ENCODE data around the gene MRPS15.

The MRPS15 gene

GRCh38 chr1:36453600-36454388 lies 10.4 kb downstream of the MRPS15 start:
- Mint-ChIP-seq H3K4me3 (no peak overlapping the region), H3K27ac (no peak overlapping the region), H3K9me3 (no peaks in the 10 kb centered on the region), H3K27me3 (no peaks in the 10 kb centered on the region), H3K4me1 (peaks cover 35% of the 10 kb centered on the region)
- ATAC-seq (no peak), DNase-seq (no peak)

GRCh38 chr1:36453051-36453450 lies 11.1 kb downstream of the MRPS15 start:
- no peaks in the 10 kb centered on the region for H3K9me3 Mint-ChIP-seq
- H3K4me1 Mint-ChIP-seq = peaks cover 27% of the 10 kb centered on the region
- H3K27me3 Mint-ChIP-seq = no peaks in the 10 kb centered on the region
- no peak overlapping the region for H3K27ac Mint-ChIP-seq
- ATAC-seq (no peak), DNase-seq (no peak)
- no peak overlapping the region for H3K4me3 Mint-ChIP-seq

GRCh38 chr1:36450919-36451305 lies 13.3 kb downstream of the MRPS15 start:
- Mint-ChIP-seq H3K4me3 (peak overlapping the region; percentile 87 to 88), H3K9me3 (no peaks in the 10 kb centered on the region), H3K4me1 (peaks cover 23% of the 10 kb centered on the region), H3K27me3 (no peaks in the 10 kb centered on the region), H3K27ac (peak overlapping the region; percentile 64 to 90)
- DNase-seq (no peak), ATAC-seq (no peak)

GRCh38 chr1:36450270-36450918 lies 13.8 kb downstream of the MRPS15 start, which contains the start of gene OSCP1:
Gene OSCP1, minus strand, starts transcription at chr1:36450451. Its CDS starts 82 bp downstream, at chr1:36450369.
- peaks cover 23% of the 10 kb centered on the region for H3K4me1 Mint-ChIP-seq
- DNase-seq = peak; percentile 85 to 89
- H3K9me3 Mint-ChIP-seq = no peaks in the 10 kb centered on the region
- peak; percentile 99 for ATAC-seq
- no peaks in the 10 kb centered on the region for H3K27me3 Mint-ChIP-seq
- peak within 1 kb of the TSS; percentile 64 to 94 for H3K27ac Mint-ChIP-seq
- H3K4me3 Mint-ChIP-seq = peak within 1 kb of the TSS; percentile 87 to 88

GRCh38 chr1:36448530-36449056 lies 15.6 kb downstream of the MRPS15 start:
- Mint-ChIP-seq H3K27ac (no peak overlapping the region), H3K9me3 (no peaks in the 10 kb centered on the region), H3K4me1 (peaks cover 23% of the 10 kb centered on the region), H3K27me3 (no peaks in the 10 kb centered on the region), H3K4me3 (no peak overlapping the region)
- DNase-seq (no peak), ATAC-seq (no peak)

GRCh38 chr1:36447450-36447849 lies 16.7 kb downstream of the MRPS15 start:
- Mint-ChIP-seq H3K4me3 (no peak overlapping the region), H3K4me1 (peaks cover 23% of the 10 kb centered on the region), H3K9me3 (no peaks in the 10 kb centered on the region), H3K27ac (no peak overlapping the region), H3K27me3 (no peaks in the 10 kb centered on the region)
- ATAC-seq (no peak), DNase-seq (no peak)

- Mint-ChIP-seq H3K27ac (peak overlapping the region in 1 of 2 donors; percentile 23), H3K4me1 (peaks cover 22% of the 10 kb centered on the region), H3K9me3 (no peaks in the 10 kb centered on the region), H3K4me3 (no peak overlapping the region), H3K27me3 (no peaks in the 10 kb centered on the region)
- DNase-seq (no peak), ATAC-seq (no peak)
Measured at GRCh38 chr1:36446746-36447145, 17.4 kb downstream of the MRPS15 start.

GRCh38 chr1:36446271-36446670 lies 17.9 kb downstream of the MRPS15 start:
- Mint-ChIP-seq H3K27me3 (no peaks in the 10 kb centered on the region), H3K9me3 (no peaks in the 10 kb centered on the region), H3K4me1 (peaks cover 18% of the 10 kb centered on the region), H3K27ac (peak overlapping the region in 1 of 2 donors; percentile 55), H3K4me3 (no peak overlapping the region)
- ATAC-seq (no peak), DNase-seq (no peak)

GRCh38 chr1:36443297-36443696 lies 20.9 kb downstream of the MRPS15 start:
- Mint-ChIP-seq H3K4me1 (peaks cover 9% of the 10 kb centered on the region), H3K9me3 (no peaks in the 10 kb centered on the region), H3K4me3 (no peak overlapping the region), H3K27ac (no peak overlapping the region), H3K27me3 (no peaks in the 10 kb centered on the region)
- DNase-seq = no peak
- no peak for ATAC-seq

GRCh38 chr1:36442337-36442736 lies 21.8 kb downstream of the MRPS15 start:
- peaks cover 9% of the 10 kb centered on the region for H3K4me1 Mint-ChIP-seq
- H3K27me3 Mint-ChIP-seq = no peaks in the 10 kb centered on the region
- no peak overlapping the region for H3K4me3 Mint-ChIP-seq
- H3K27ac Mint-ChIP-seq = no peak overlapping the region
- no peaks in the 10 kb centered on the region for H3K9me3 Mint-ChIP-seq
- no peak for DNase-seq
- no peak for ATAC-seq

GRCh38 chr1:36440646-36441045 lies 23.5 kb downstream of the MRPS15 start:
- Mint-ChIP-seq H3K27me3 (no peaks in the 10 kb centered on the region), H3K4me1 (no peaks in the 10 kb centered on the region), H3K27ac (no peak overlapping the region), H3K9me3 (no peaks in the 10 kb centered on the region), H3K4me3 (no peak overlapping the region)
- DNase-seq (no peak), ATAC-seq (no peak)

GRCh38 chr1:36440044-36440443 lies 24.1 kb downstream of the MRPS15 start:
- H3K9me3 Mint-ChIP-seq = no peaks in the 10 kb centered on the region
- H3K4me1 Mint-ChIP-seq = no peaks in the 10 kb centered on the region
- ATAC-seq = no peak
- H3K4me3 Mint-ChIP-seq = no peak overlapping the region
- no peaks in the 10 kb centered on the region for H3K27me3 Mint-ChIP-seq
- H3K27ac Mint-ChIP-seq = no peak overlapping the region
- DNase-seq = no peak

GRCh38 chr1:36438715-36439114 lies 25.5 kb downstream of the MRPS15 start:
- no peak for ATAC-seq
- no peaks in the 10 kb centered on the region for H3K4me1 Mint-ChIP-seq

GRCh38 chr1:36436821-36437220 lies 27.4 kb downstream of the MRPS15 start:
- no peak overlapping the region for H3K27ac Mint-ChIP-seq
- no peak overlapping the region for H3K4me3 Mint-ChIP-seq
- no peaks in the 10 kb centered on the region for H3K9me3 Mint-ChIP-seq
- no peak for ATAC-seq
- no peaks in the 10 kb centered on the region for H3K4me1 Mint-ChIP-seq
- no peaks in the 10 kb centered on the region for H3K27me3 Mint-ChIP-seq
- no peak for DNase-seq

More at GRCh38 chr1:36438715-36439114, 25.5 kb downstream of the MRPS15 start:
- Mint-ChIP-seq H3K4me3 (no peak overlapping the region), H3K9me3 (no peaks in the 10 kb centered on the region), H3K27ac (peak overlapping the region in 1 of 2 donors; percentile 78), H3K27me3 (no peaks in the 10 kb centered on the region)
- DNase-seq = no peak

- Mint-ChIP-seq H3K27ac (no peak overlapping the region), H3K27me3 (no peaks in the 10 kb centered on the region)
Measured at GRCh38 chr1:36433102-36433501, 31.1 kb downstream of the MRPS15 start.

GRCh38 chr1:36432616-36433015 lies 31.6 kb downstream of the MRPS15 start:
- Mint-ChIP-seq H3K27ac (no peak overlapping the region), H3K4me3 (no peak overlapping the region), H3K9me3 (no peaks in the 10 kb centered on the region), H3K27me3 (no peaks in the 10 kb centered on the region), H3K4me1 (no peaks in the 10 kb centered on the region)
- DNase-seq (no peak), ATAC-seq (no peak)

More at GRCh38 chr1:36433102-36433501, 31.1 kb downstream of the MRPS15 start:
- Mint-ChIP-seq H3K4me3 (no peak overlapping the region), H3K4me1 (no peaks in the 10 kb centered on the region), H3K9me3 (no peaks in the 10 kb centered on the region)
- ATAC-seq (no peak), DNase-seq (no peak)

Measured in stimulated activated naive CD8-positive, alpha-beta T cell treated with anti-CD3 and anti-CD28 coated beads, Interleukin-15, amount 100 ng/mL, for 72 hours (primary cell).